NK-92 (cell line): Measurements from ENCODE around the gene NOP14.
"Not testable (repeated sequence)": the region's sequence is repeated elsewhere in the genome, so short reads cannot be mapped to it uniquely, and the experiment has no call there.

Source experiments
- DNase-seq: peaks from one replicate; lab custom pipeline; 2025; ENCODE audit not compliant: unreplicated experiment; lab: John Stamatoyannopoulos, UW

NOP14 gene

GRCh38 chr4:2962614-2963174, 512 bp downstream of the NOP14 start:
- no peak for DNase-seq

- no peak for DNase-seq
Observed at GRCh38 chr4:2961811-2962441, 1.3 kb downstream of the NOP14 start.

DNA sequence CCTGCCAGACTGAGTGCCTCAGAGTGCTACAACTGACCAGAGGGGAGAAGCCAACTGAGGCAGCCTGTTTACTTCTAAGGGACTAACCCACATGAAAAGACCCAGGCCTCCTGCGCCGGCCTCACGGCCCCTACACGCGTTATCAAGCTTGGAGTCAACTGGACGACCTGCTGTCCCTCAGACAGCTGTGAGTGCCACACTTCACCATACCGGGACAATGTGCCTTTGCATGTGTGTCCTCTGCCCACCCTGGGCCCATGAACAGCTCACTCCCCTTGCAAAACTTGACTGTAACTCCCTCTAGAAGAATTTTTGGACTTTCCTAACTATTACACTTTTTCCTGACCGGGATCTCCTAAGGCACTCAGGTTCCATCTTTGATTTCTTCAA, 1.8 kb downstream of the NOP14 start:
- DNase-seq, result no peak

- DNase-seq, result not testable (repeated sequence)
Observed at GRCh38 chr4:2960450-2960849, 2.8 kb downstream of the NOP14 start.

DNA sequence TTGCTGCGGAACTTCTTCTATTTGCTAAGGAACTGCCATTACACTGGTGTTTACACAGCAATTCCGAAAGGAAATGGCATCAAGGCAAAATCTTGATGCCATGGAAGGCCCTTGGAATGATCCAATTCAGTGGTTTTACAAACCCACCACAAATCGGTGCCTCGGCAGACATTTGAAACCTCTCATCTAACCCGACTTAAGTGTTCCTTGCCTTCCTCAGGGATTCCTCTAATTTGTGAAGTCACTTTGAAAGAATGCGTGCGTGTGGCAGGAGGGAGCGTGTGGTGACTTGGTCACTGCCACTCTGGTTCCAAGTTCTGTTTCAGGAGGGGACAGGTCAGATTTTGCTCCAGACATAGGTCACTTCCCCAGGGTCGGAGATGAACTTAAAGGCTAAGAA, 4.8 kb downstream of the NOP14 start:
- no peak for DNase-seq

- not testable (repeated sequence) for DNase-seq
Observed at GRCh38 chr4:2955186-2956044, 7.8 kb downstream of the NOP14 start.

DNA sequence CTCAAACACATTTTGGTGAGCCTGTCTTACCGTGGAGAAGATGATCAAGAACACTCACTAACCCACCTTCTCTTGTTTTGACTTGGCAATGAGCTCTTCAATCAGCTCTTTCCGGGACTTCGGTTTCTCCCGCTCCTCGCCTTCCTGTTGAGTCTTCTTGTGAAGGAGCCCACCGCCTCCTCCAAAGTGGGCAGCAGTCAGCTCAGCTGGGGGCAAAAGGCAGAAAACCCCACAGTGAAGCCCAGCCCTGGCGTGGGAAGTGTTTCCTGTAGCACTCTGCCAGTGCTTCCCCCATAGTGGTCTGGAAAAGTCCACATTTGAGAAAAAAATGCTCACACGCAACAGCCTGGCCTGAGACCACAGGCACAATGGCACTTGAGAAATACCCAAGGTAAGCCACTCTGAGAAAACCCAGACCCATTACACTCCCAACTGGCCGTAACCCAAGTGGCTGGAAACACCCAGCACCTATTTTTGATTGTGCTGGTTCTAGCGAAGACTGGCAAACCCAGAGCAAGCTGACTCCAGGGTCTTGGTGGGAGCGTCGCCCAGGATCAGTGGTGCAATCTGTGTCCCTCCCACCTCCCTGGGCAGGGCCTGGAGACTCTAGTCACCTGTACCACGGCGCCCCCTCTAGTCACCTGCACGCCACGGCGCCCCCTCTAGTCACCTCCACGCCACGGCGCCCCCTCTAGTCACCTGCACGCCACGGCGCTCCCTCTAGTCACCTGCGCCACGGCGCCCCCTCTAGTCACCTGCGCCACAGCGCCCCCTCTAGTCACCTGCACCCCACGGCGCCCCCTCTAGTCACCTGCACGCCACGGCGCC, 8.6 kb downstream of the NOP14 start:
- no peak for DNase-seq

GRCh38 chr4:2953496-2953895, 9.7 kb downstream of the NOP14 start:
- DNase-seq, result no peak

DNA sequence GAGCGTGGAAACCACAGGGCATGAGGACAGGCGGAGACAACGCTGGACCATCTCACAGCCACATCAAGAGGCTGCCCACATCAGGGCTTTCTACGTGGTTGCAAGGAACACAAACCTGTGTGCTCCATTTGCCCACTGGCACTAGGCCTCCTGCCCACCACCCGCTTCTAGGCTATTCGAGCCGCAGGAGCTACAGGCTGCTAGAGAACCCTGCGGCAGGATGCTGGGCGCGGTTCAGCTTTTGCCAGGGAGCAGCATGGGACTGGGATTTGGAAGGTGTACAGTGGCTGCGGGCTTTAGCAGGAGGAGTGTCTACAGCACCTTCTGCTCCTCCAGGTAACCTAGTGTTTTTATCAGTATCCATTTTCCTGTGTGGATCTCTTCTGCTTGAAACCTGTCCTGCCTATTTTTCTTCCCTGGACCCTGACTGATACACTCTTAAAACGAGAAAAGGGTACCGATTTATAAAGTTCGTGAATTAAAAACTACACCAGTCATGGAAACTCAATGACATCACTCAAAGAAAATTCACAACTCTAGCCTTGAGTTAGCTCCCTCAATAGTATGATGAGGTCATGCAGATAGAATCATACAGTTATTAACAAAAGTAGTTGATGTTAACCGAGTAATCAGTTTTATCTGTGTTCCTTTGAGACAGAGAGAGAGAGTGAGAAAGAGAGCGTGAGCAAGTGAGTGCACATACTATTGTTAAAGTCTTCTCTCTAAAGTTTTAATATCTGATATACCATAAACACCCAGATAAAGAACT, 12.8 kb downstream of the NOP14 start:
- no peak for DNase-seq

- DNase-seq, result no peak
Observed at GRCh38 chr4:2949782-2950125, 13.5 kb downstream of the NOP14 start.

- DNase-seq, result no peak
Observed at GRCh38 chr4:2948895-2949781, 14.1 kb downstream of the NOP14 start.

DNA sequence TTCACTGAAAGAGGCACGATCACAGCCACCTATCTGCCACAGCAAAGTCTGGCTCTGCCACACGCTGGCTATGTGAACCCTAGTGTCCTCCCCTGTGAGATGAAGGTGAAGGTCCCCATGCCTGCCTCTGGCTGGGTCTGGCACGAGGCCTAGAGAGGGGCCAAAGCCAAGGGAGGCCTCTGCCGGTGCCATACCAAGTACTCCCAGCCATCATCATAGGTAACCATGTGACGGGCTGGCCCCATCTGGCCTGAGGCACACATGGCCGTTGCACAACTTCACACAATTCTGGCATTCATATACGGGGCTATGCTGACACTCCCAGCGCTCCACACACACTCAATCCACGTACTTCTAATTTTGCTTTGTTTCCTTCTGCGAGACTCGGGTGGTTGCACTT, 15.3 kb downstream of the NOP14 start:
- DNase-seq, result no peak

GRCh38 chr4:2946812-2947600, 16.2 kb downstream of the NOP14 start:
- no peak for DNase-seq

- DNase-seq, result not testable (repeated sequence)
Observed at GRCh38 chr4:2945619-2946604, 17.3 kb downstream of the NOP14 start.

DNA sequence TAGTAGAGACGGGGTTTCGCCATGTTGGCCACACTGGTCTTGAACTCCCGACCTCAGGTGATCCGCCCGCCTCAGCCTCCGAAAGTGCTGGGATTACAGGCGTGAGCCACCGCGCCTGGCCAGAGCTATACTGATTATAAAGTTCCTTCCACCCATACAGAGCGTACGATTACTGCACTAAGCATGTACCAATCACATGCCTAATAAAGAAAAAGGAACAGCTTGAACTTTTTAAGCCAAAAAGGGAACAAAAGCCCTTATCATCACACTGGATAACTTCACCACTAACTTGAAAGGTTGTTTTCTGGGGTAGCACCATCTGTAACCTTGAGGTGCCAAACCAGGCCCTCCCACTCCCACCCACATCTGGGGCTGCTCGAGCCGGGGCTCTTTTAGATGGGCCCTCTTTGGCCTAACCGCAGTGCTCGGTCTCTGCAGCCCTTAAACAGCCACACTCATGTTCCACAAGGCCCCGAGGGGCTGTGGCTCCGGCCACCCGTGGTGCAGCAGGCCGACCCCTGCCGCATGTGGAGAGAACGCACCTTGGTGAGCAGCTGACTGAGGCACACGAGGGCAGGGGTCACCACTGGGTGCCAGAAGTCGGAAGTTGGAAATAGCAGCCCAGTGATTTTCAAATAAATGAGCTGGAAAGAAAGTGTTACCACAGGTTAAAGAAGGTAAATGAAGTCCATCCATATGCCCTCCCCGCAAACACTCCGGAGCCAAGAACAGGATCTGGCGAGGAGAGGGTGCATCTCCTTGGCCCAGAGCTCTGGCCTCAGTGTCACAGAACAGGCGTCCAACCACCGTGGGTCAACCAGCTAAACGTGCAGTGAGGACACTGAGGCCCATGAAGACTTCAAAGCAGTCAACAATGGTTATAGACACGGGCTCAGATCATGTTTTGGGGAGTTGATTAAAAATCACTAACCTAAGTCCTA, 18.4 kb downstream of the NOP14 start:
- no peak for DNase-seq

DNA sequence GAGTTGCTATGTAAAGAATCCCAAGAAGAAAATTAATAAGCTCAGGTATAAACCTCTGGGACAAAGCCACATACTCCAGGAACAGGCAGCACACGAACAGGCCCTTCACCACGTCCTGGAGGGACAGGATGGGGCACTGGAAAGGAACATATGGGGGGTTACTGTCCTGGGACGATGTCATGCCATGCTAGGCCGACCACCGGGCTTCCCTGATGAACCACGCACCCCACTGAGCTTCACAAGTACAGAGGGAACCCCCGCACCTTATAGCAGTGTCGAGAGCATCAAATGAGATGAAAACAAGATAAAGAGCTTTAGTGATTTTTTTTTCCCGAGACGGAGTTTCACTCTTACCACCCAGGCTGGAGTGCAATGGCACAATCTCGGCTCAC, 19.1 kb downstream of the NOP14 start:
- no peak for DNase-seq
